GM18499 (cell line): ENCODE data around the gene TRMT11.
"Not testable (repeated sequence)": the region's sequence is repeated elsewhere in the genome, so short reads cannot be mapped to it uniquely, and the experiment has no call there.

Source experiments
- ATAC-seq: cut with Tn5 transposase; IDR thresholded peaks from one replicate; pipeline ENCODE4 v1.9.1; 2021; ENCODE audit warnings: moderate number of reproducible peaks; ENCODE audit not compliant: insufficient read depth, unreplicated experiment

TRMT11 gene

DNA sequence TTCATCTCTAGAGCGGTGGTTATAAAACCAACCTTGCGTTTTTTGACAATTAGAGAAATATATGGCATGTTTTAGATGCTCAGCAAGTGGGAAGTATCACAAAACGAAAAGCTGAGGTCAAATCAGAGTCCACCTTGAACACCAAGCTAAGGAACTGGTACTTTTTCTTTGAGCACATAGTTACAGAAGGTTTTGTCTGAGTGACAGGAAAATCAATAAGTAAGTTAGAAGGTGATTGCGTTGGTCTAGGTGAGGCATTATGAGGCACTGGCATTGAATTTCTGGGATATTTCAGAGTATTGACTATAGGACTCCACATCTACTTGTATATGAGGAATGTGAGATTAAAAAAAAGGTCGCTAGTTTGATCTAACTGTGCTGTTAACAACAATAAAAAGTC is 30.4 kb upstream of the TRMT11 start:
- ATAC-seq: no peak

DNA sequence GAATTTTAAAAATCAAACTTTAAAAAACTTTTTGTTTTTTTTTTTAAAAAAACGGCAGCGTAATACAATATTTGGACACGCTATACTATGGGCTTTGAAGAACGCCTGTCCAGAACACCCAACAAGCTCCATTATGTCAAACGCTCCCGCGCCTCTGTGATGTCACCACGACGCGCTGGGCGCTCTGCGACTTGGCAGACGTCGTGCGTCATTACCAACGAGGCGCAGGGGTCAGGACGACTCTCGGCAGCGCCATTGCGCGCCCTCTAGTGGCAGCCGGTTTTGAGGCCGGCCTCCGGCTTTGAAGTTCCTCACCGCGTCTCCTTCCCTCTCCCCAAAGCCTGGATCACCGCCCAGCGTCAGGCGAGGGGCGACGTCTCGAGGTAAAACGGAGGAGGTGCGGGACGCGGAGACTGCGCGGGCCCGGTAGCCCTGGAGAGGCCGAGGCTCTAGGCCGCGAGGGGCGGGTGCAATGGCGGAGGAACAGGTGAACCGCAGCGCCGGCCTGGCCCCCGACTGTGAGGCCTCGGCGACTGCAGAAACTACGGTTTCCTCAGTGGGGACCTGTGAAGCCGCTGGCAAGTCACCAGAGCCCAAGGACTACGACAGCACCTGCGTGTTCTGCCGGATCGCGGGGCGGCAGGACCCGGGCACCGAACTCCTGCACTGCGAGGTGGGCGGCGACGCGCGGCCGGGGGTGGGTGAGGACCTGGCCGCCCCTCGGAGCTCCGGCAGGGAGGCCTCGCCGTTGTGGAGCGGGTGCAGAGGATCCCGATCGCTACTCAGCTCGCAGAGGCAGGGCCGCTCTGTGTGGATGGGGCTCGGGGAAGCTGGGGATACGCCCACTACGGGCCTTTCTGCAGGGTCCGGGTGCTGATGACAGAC is 29.6 kb upstream of the TRMT11 start, which contains the start of gene HINT3:
Gene HINT3, plus strand, starts transcription at position 265 of the 885 bp plus-strand sequence. Its CDS starts 208 bp downstream, at position 473.
- peak; percentile 75 for ATAC-seq

DNA sequence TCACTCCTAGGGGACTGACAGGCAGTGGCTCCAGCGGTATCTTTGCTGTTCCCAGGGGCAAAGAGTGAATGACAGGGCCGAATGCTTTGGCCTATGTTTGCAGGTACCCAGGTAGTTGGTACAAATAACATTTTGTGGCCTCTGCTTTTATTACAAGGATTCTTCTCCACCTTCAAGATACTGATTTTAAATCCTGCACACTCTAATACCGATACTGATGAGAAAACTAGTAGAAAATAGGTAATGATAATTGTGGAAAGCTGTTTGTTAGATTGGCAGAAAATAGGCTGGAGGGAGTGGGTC is 29.0 kb upstream of the TRMT11 start:
- no peak for ATAC-seq

DNA sequence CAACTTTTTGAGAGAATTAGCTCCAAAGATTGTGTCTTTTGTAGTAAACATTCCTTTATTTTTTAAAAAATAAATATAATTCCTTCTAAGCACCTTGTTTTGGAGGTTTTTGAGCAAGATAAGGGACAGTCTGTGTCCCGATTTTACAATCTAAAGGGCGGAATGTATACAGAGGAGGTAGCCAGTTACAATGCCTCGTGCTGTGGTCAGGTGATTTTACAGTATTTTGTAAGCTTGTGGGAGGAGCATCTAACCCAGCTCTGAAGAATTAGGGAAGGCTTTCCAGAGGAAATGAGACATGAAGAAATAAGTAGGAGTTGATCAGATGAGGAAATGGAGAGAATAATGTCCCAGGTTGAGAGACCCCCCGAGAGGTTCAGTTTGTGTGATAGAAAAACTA is 28.5 kb upstream of the TRMT11 start:
- ATAC-seq: no peak

DNA sequence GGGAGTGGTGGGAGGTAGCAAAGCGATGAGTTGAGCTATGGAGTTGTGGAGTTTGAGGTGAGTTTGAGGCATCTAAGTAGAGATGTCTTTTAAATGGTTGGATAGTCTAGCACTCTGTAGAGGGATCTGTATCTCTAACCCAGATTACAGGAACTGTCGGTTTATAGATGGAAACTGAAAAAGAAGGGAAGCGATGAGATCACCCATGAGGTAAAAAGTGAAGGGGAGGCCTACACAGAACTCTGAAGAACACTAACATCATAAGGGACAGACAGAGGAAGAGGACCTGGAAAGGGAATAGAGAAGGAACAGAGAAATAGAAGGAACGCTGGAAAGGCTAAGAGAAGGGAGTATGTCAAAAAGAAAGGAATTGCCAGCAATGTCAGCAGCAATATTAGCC is 27.3 kb upstream of the TRMT11 start:
- ATAC-seq: no peak

DNA sequence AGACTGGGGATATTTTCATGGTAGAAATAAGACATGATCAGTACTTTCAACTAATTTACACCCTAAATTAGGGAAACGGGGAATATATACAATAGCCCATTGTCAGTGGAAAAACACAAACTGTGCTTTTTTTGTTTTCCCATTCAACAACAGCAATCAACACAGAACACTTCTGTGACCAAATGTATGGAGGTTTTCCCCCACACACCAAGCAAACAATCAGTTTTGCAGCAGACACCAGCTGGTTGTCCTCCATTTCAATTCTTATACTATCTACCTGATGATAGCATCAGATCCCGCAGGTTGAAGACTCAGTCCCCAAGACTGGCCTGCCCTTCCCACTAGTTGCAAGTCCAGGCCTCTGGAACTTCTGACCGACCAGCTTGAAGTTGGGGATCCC is 25.2 kb upstream of the TRMT11 start:
- ATAC-seq: no peak

DNA sequence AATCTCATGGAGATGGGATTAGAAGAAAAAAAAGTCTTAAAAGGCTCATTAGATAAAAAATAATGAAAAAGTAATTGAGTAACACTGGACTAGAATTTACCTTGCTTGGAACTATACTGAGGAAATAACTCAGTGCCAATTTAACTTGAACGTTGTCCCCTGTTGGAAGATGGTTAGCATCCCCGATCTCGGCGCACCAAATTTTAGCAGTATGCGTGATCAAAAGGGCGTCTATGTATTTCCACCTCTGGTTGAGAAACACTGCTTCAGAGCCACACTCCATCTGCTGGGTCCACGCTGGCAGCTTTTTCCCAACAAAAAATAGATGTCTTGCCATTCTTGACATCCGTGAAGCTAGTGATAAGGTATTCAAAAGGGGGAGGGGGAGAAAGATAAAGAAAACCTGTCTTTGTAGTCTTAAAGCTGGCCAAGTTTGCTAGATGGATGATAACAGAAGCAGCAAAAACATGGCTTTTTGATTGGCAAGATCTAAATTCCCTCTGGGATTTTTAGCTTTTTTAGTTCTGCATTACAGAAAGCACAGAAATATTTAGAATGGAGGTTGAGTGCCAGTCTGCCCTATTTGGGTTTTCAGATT is 23.3 kb upstream of the TRMT11 start:
- no peak for ATAC-seq

DNA sequence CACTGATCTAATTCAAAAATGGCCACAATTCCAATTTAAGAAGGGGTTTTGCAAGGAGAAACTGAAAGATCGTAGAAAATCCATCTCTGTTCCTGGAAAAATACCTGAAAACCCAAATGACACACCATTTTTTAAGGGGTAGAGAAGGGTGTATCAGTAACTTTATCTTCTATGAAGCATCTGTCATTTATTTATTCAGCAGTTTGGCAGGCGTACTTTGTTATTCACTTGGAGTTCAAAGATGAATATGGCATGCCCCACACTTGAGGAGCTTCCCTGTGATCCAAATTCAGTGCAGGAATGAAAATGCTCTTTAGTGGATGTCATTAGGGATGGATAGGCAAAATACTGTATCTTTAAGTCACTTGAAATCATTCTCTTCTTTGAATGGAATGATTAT is 22.5 kb upstream of the TRMT11 start:
- ATAC-seq: no peak

DNA sequence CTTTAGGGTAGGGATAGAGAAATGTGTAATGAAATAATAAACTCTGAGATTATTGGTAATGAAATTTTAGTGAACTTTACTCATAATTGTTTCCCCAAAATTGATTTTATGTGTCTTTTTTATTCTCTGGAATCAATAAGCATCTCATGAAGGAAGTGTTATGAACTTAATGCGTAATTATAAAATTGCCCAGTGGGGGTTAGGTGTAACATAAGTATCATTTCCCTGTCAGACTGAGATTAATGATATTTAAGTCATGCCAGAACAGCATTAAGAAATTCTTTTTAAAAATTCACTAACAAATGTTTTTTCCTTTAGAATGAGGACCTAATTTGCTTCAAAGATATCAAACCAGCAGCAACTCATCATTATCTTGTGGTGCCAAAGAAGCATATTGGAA is 19.8 kb upstream of the TRMT11 start:
- ATAC-seq: no peak

DNA sequence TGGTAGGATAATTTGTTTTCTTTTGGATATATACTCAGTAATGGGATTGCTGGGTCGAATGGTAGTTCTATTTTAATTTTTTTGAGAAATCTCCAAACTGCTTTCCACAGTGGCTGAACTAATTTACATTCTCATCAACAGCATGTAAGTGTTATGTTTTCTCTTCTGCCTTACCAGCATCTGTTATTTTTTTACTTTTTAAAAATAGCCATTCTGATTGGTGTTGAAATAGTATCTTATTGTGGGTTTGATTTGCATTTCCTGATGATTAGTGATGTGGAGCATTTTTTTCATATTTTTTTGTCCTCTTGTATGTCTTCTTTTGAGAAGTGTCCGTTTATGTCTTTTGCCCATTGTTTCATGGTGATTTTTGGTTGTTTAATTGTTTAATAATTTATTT is 17.8 kb upstream of the TRMT11 start:
- ATAC-seq: no peak

DNA sequence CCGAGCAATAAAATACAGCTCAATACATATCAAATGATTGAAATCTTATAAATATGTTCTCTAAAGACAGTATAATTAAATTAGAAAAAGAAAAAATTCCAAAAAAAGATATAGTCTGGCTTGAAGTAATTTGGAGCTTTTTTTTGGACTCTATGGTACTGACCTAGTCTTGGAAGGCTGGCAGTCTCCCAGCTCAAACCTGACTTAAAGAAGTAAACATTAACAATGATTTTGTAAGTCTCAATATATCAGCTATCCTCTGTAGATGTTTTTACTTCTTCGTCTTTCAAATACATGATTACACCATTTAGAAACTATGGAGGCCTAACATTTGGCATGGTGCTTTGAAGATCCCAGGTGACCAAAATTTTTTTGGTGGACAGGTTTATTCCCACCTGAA is 15.6 kb upstream of the TRMT11 start:
- no peak for ATAC-seq

DNA sequence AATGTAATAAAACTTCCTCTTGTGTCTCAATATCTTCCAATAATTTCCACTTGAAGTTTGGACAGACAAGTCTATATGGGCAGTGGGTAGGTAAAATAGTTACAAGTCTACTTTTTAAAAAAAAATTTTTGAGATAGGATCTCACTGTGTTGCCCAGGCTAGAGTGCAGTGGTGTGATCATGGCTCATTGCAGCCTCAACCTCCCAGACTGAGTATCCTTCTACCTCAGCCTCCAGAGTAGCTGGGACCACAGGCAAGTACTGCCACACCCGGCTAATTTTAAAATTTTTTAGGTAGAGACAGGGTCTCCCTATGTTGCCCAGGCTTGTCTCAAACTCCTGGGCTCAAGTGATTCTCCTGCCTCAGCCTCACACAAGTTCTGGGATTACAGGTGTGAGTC is 13.9 kb upstream of the TRMT11 start:
- ATAC-seq: not testable (repeated sequence)

DNA sequence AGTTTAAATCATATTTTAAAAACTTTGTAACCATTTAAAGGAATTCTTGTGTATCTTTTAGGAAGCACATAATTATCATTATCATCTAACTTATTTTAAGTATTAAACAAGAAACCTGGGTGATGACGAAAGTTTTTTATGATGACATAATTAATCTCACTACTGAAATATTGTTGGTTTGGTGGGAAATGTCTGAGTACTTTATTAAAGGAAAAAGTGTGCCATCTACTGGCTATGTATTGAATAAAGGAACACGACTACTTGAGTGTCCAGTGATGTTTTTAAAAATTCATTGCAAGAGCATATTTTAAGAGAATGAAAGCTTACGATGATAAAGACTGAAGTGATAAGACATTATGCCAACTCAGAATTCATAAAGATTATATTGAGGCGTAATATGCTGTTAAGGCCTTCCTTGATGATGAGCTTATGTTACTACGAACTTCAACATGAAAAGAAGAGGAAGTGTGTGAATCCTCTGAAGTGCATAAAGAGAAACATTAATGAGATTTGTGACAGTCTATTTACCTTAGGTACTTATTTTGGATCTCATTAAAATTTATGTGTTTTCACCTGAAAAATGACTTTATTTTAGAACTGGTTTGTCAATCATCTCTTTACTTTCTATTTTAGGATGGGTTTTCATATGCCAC is 12.0 kb upstream of the TRMT11 start:
- ATAC-seq: peak; percentile 55

DNA sequence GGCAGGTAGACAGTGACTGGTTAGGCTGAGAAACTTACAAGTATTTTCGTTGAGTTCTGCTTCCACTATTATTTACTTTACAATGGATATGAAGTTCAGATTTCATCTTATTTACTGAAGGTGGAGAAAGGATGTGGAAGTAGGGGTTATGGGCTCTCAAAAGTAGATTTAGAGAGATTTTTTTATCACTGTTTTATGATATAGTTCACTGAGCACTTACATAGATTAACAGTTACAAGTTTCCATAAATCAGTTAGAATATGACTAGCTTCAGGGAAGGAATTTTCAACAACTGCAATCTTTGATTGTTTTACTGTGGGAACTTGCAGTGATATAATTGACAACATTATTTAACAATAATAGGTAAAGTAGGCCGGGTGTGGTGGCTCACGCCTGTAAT is 7.2 kb upstream of the TRMT11 start:
- ATAC-seq: no peak

DNA sequence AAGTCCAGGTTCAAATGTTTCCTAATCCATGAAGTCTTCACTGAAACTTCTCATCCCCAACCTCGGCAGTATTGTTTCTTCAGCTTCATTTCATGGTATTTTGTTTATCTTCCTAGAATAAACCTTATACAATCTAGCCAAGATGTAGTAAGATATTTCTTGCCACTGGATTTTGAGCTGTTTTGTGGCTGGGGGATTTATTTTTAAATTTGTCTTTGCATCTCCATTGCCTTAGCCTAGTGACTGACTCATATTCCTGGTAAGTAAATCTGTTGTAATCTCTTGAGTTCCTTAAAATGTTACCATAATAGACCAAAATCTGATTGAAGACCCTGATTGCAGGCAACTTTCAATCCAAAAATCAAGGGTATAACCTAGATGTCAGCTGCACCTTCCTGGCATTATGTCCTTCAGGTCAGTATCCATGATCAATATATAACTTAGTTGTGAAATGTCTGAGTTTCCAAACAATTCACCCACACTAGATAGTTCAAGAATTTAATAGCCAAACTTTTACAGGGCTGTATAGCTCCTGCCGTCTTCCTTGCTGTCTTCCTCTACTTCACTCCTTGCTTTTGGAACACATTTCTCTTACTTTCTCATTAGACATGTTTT is 4.7 kb upstream of the TRMT11 start:
- ATAC-seq: no peak

DNA sequence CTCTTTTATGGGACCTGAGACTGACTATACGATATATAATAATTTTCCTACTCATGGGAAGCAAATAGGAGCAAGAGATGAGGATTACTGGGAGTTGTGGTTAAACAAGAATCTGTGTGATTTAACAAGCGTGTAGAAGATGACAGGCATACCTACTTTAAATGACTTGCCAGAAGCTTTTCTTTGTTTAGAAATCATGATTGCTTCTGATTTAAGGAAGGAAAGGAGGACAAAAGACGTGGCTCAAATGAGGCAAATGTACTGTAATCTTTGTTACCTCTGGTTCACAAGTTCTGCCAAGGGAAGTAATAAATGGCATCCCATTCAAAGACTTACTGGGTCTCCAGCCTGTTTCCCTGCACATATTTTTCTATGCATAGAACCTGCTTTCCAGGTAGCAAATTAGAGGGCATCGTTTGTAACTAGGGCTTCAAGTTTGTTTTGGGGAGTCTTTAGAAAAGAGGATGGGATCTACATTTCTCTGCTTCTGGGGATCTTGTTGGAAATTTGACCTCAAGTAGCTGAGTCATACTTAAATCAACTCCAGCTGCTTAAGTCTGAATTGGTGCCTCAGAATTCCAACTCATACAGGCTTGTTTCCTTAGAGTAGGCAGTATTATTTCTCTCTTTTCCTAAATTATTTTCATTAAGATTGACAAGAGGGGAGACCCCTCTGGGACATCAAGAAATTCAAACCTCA is 2.9 kb upstream of the TRMT11 start:
- no peak for ATAC-seq

DNA sequence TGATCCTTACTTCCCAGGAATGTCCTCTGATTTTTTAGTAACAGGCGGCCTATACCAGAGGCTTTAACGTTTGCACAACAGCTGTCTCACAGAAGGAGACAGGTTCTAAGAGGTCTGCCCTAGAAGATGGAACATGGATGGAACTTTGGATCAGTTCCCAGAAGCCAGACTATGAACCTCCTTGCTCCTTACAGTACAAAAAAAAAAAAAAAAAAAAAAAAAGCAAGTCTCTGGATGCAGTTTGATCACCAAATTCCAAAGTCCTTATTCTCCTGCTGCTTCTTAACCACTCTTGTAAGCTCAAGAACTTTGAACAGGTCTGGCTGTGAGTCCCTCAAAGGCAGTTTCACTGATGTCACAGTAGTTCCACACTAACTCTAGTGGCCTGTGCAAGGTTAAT is 2.0 kb upstream of the TRMT11 start:
- ATAC-seq: no peak

DNA sequence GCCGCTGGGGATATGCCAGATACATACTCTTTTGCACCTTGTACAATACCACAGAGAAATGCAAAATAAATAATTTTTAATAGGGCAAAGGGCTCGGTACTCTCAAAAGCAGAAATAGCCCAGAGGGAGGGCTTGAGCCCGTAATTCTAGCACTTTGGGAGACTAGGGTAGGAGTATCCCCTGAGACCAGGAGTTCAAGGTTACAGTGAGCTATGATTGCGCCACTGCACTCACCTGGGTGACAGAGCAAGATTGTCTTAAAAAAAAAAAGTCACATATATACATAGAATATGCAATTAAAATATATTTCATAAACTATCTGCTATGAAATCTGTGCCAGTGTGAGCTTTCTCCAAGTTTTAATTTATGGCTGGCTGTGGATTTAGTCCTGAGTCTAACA is 818 bp upstream of the TRMT11 start:
- no peak for ATAC-seq

DNA sequence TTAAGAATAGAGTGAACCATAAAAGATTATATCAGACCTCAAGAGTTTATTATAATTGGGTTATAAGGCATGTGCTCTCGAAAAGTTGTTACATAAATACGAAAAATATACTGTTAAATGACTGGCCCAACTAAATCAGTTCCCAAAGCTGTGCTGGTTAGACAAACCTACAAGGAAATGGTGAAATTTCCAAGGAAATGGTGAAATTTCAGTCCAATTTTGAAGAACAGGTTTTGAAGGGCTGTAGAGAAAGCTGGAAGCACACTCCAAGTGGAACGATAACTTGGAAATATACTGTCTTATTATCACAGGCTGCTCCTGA is 400 bp upstream of the TRMT11 start:
- ATAC-seq: no peak

DNA sequence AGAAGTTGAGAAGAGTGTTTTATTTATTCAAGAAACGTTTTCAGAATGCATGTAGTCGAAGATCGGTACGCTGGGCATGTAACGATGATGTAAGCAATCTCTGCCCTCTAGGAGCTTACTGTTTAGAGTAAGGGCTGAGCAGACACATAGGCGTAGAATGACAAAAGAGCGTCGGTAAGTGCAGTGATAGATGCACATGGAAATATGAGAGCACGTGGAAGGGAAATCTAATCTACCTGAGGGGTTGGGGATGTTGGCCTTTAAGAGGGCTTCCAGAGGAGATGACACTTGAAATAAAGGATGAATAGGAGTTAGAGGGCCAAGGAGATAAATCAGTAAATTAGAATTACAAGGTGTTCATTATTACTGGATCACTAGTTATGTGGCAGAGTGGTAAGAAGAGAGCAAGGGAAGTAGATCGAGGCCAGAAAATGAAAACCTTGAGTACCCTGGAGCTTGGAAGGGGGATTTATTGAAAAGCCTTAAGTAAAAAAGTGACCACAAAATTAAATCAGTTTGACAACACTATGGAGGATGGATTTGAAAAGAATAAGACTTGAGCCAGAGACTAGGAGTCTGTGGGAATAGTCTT is 782 bp downstream of the TRMT11 start:
- ATAC-seq: peak; percentile 34
